ENCODE data around the gene CTCF.

DNA sequence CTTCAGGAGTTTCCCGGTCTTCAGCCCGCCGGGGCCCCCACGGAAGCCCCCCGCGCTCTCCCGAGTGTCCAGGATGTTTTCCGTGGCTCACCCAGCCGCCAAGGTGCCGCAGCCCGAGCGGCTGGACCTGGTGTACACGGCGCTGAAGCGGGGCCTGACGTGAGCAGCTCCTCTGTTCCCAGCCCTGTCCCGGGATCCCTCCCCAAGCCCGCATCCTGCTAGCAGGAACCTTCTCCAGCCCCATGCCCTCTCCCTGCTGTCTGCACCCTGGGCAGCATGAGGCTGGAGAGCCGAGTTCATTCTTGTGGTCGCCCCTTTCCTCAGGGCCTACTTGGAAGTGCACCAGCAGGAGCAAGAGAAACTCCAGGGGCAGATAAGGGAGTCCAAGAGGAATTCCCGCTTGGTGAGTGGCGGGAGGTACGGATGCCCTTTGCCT lies 23.6 kb upstream of the CTCF start:
- TF ChIP-seq, protein P1, sequence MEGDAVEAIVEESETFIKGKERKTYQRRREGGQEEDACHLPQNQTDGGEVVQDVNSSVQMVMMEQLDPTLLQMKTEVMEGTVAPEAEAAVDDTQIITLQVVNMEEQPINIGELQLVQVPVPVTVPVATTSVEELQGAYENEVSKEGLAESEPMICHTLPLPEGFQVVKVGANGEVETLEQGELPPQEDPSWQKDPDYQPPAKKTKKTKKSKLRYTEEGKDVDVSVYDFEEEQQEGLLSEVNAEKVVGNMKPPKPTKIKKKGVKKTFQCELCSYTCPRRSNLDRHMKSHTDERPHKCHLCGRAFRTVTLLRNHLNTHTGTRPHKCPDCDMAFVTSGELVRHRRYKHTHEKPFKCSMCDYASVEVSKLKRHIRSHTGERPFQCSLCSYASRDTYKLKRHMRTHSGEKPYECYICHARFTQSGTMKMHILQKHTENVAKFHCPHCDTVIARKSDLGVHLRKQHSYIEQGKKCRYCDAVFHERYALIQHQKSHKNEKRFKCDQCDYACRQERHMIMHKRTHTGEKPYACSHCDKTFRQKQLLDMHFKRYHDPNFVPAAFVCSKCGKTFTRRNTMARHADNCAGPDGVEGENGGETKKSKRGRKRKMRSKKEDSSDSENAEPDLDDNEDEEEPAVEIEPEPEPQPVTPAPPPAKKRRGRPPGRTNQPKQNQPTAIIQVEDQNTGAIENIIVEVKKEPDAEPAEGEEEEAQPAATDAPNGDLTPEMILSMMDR (IDR thresholded peaks at IDR 0.05; ENCODE audit: poor library complexity): no peak
- TF ChIP-seq EZH2 (IDR thresholded peaks at IDR 0.05; ENCODE audit: borderline replicate concordance) (no peak), EZH2phosphoT487 (IDR thresholded peaks at IDR 0.05; ENCODE audit: low read depth, severe bottlenecking, unreplicated experiment) (no peak)
